ENCODE measurements around the gene CEACAM4.

The CEACAM4 gene

DNA sequence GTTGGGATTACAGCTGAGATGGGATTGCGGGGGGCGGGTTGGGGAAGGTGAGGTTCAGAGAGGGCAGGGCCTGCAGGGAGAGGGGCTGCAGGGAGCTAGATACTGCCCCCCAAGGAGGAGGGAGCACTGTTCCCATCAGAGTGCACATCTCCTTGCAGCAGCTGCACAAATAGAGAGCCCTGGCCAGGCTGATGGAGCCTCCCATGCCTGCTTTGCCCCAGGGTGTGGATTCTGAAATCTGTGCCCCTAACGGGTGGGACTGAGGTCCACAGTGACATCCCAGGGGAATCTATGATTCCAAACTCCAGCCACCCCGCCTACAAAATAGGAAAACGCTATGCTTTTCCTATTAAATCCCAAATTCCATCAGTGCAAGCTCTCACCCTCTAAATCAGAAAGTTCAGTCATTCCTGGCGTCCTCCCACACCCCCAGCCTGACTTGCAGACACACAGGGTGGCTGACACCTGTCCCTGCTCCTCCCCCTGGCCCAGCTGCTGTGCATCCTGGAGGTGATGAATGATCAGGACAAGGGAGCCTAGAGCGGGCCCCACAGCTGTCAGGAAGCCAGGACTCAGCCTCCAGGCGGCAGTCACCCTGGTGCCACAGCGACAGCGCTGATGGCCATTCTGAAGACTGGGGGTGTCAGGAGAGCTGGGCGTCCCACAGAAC, 57.3 kb downstream of the CEACAM4 start:
- no peak overlapping the region for H3K9ac ChIP-seq (ENCODE audit: low read length)
- no peak for TF ChIP-seq EZH2 (IDR thresholded peaks at IDR 0.05; ENCODE audit: borderline replicate concordance, low read length)
- TF ChIP-seq, protein P1, sequence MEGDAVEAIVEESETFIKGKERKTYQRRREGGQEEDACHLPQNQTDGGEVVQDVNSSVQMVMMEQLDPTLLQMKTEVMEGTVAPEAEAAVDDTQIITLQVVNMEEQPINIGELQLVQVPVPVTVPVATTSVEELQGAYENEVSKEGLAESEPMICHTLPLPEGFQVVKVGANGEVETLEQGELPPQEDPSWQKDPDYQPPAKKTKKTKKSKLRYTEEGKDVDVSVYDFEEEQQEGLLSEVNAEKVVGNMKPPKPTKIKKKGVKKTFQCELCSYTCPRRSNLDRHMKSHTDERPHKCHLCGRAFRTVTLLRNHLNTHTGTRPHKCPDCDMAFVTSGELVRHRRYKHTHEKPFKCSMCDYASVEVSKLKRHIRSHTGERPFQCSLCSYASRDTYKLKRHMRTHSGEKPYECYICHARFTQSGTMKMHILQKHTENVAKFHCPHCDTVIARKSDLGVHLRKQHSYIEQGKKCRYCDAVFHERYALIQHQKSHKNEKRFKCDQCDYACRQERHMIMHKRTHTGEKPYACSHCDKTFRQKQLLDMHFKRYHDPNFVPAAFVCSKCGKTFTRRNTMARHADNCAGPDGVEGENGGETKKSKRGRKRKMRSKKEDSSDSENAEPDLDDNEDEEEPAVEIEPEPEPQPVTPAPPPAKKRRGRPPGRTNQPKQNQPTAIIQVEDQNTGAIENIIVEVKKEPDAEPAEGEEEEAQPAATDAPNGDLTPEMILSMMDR (IDR thresholded peaks at IDR 0.05; ENCODE audit: low read length): no peak
- no peak overlapping the region for H2AFZ ChIP-seq (ENCODE audit: low read length)
- H4K20me1 ChIP-seq (ENCODE audit: insufficient read depth, low read length): no peaks in the 10 kb centered on the region
- no peaks in the 10 kb centered on the region for H3K79me2 ChIP-seq (ENCODE audit: insufficient read depth, low read length)
- no peak overlapping the region for H3K4me2 ChIP-seq (ENCODE audit: low read length)
- no peaks in the 10 kb centered on the region for H3K4me1 ChIP-seq (ENCODE audit: insufficient read depth, low read length, severe bottlenecking)
- no peaks in the 10 kb centered on the region for H3F3A ChIP-seq (ENCODE audit: insufficient read depth, low read length)
- H3K4me3 ChIP-seq (ENCODE audit: low read depth, low read length, poor library complexity, severe bottlenecking): no peak overlapping the region
- H3K9me3 ChIP-seq (ENCODE audit: low read length): no peaks in the 10 kb centered on the region
- H3K27ac ChIP-seq (ENCODE audit: low read depth, low read length, poor library complexity, severe bottlenecking): no peak overlapping the region
- H3K9me2 ChIP-seq (ENCODE audit: low read depth, low read length): no peaks in the 10 kb centered on the region
- no peaks in the 10 kb centered on the region; the same call in 1 of the 2 replicates for H3K27me3 ChIP-seq (ENCODE audit: insufficient read depth, low read length)
- no peaks in the 10 kb centered on the region; the same call in 1 of the 2 replicates for H3K36me3 ChIP-seq (ENCODE audit: insufficient read depth, low read length)

Measured in OCI-LY1 (cell line).